HepG2 (cell line): ENCODE data around the gene ZFP36L2. TPM values are rescaled to one million over a fixed set of nuclear protein-coding genes. Genes with fewer than 3 reads are reported as not detected.

Experiments used
- CENPX ChIP-seq: sonication (generic); formaldehyde crosslinking; IDR thresholded peaks from 2 replicates; pipeline ENCODE4 v1.9.0; 2021; ENCODE audit warnings: mild to moderate bottlenecking, missing genetic modification reagents, moderate library complexity
- DPF2 ChIP-seq: sonication (generic); formaldehyde crosslinking; IDR thresholded peaks from 2 replicates; pipeline ENCODE4 v1.4.0; 2020; ENCODE audit warnings: mild to moderate bottlenecking, low read depth, missing genetic modification reagents, borderline replicate concordance
- ETV6 ChIP-seq: sonication (generic); formaldehyde crosslinking; conservative IDR thresholded peaks from 2 replicates; pipeline ENCODE4 v1.4.0; 2020; ENCODE audit warnings: missing genetic modification reagents
- FOXC1 ChIP-seq: sonication (generic); formaldehyde crosslinking; IDR thresholded peaks from 2 replicates; pipeline ENCODE4 v1.8.0; 2022; ENCODE audit warnings: mild to moderate bottlenecking, missing genetic modification reagents, borderline replicate concordance
- HNF1B ChIP-seq: sonication (generic); formaldehyde crosslinking; IDR thresholded peaks from 2 replicates; pipeline ENCODE4 v1.5.1; 2020; ENCODE audit warnings: mild to moderate bottlenecking, moderate library complexity, missing genetic modification reagents
- IKZF4 ChIP-seq: sonication (generic); formaldehyde crosslinking; IDR thresholded peaks from 2 replicates; pipeline ENCODE4 v1.5.1; 2020; ENCODE audit warnings: borderline replicate concordance, mild to moderate bottlenecking, low read depth, missing genetic modification reagents; ENCODE audit errors: not compliant biosample characterization
- MAX ChIP-seq: IDR thresholded peaks from 2 replicates; pipeline ENCODE4 v1.6.1; 2012; ENCODE audit warnings: inconsistent platforms
- SP5 ChIP-seq: IDR thresholded peaks from 2 replicates; pipeline ENCODE4 v1.6.1; 2016; ENCODE audit warnings: low read depth, borderline replicate concordance
- TFDP1 ChIP-seq: IDR thresholded peaks from 2 replicates; pipeline ENCODE4 v1.6.1; 2016; ENCODE audit warnings: missing compliant biosample characterization, missing genetic modification reagents, borderline replicate concordance
- TFDP2 ChIP-seq: sonication (generic); formaldehyde crosslinking; IDR thresholded peaks from 2 replicates; pipeline ENCODE4 v1.4.0; 2020; ENCODE audit warnings: missing genetic modification reagents
- YEATS2 ChIP-seq: sonication (generic); formaldehyde crosslinking; IDR thresholded peaks from 2 replicates; pipeline ENCODE4 v1.4.0; 2020; ENCODE audit warnings: missing genetic modification reagents, borderline replicate concordance
- ZFP36L1 ChIP-seq: sonication (generic); formaldehyde crosslinking; IDR thresholded peaks from 2 replicates; pipeline ENCODE4 v1.8.0; 2022; ENCODE audit warnings: mild to moderate bottlenecking, missing genetic modification reagents, moderate library complexity
- ZKSCAN8 ChIP-seq: IDR thresholded peaks from 2 replicates; pipeline ENCODE4 v1.6.1; 2016; ENCODE audit warnings: borderline replicate concordance, missing genetic modification reagents, missing compliant biosample characterization
- ZNF3 ChIP-seq: IDR thresholded peaks from 2 replicates; pipeline ENCODE4 v1.7.0; 2017; ENCODE audit warnings: inconsistent platforms
- ZNF607 ChIP-seq: sonication (generic); formaldehyde crosslinking; IDR thresholded peaks from 2 replicates; pipeline ENCODE4 v1.5.1; 2020; ENCODE audit warnings: missing genetic modification reagents, mild to moderate bottlenecking, borderline replicate concordance
- ZNF710 ChIP-seq: sonication (generic); formaldehyde crosslinking; IDR thresholded peaks from 2 replicates; pipeline ENCODE4 v1.5.0; 2020; ENCODE audit warnings: mild to moderate bottlenecking, missing genetic modification reagents, borderline replicate concordance
- ZNF768 ChIP-seq: sonication (generic); formaldehyde crosslinking; IDR thresholded peaks from 2 replicates; pipeline ENCODE4 v1.4.0; 2020; ENCODE audit warnings: missing genetic modification reagents
- ZXDC ChIP-seq: sonication (generic); formaldehyde crosslinking; IDR thresholded peaks from 2 replicates; pipeline ENCODE4 v1.5.0; 2020; ENCODE audit warnings: mild to moderate bottlenecking, missing genetic modification reagents
- polyA plus RNA-seq, 8 experiments: library from polyadenylated mRNA; depleted of rRNA in 3 of 8; stranded (reverse) in 7 of 8; unstranded in 1 of 8; fragments of >200 nt; fragmentation: Illumina TruSeq in 4 of 8; extraction: Trizol in 4 of 8; gene quantifications; 2 replicates each; pipeline versions ENCODE4 v1.2.1 to v1.2.3, GENCODE V29; 2011 to 2016; ENCODE audit warnings: low read depth in 4 of 8, missing spikeins in 1 of 8, mixed read lengths in 1 of 8; ENCODE audit not compliant: insufficient read depth in 1 of 8
- total RNA-seq, 5 experiments: library from RNA; depleted of rRNA; stranded (reverse); fragments of >200 nt; fragmentation: Illumina TruSeq; extraction: Trizol; gene quantifications; 2 replicates each; pipeline ENCODE4 v1.2.3, GENCODE V29; 2016; ENCODE audit warnings: low read depth in 1 of 5

ZFP36L2 gene
- total and polyA plus RNA-seq, 2 of the 13 experiments (the other 11 are each of a cell fraction or from before 2014, with no cell fraction given), result 11.2 to 21.8 TPM

GRCh38 chr2:43199492-43200488 is 26.6 kb downstream of the ZFP36L2 start (continued):
- TF ChIP-seq MAX (peak; percentile 72), CENPX (CRISPR knock-in tag) (no peak), ZKSCAN8 (CRISPR knock-in tag) (peak; percentile 90; the same call in 1 of the 2 replicates), SP5 (CRISPR knock-in tag) (peak; percentile 68; the same call in 1 of the 2 replicates), ZNF710 (CRISPR knock-in tag) (0 out of 2 replicates have a peak, but pooled peaks have one; percentile 30), YEATS2 (CRISPR knock-in tag) (peak; percentile 68; the same call in 1 of the 2 replicates), ZFP36L1 (CRISPR knock-in tag) (no peak), HNF1B (peak; percentile 79), ZXDC (CRISPR knock-in tag) (peak; percentile 81), ZNF768 (CRISPR knock-in tag) (peak; percentile 64; the same call in 1 of the 2 replicates), DPF2 (CRISPR knock-in tag) (peak; percentile 52), IKZF4 (CRISPR knock-in tag) (peak; percentile 52), ZNF3 (CRISPR knock-in tag) (no peak), FOXC1 (CRISPR knock-in tag) (no peak), ZNF607 (CRISPR knock-in tag) (peak; percentile 40; the same call in 1 of the 2 replicates), ETV6 (peak; percentile 57; the same call in 1 of the 2 replicates), TFDP2 (CRISPR knock-in tag) (0 out of 2 replicates have a peak, but pooled peaks have one; percentile 32), TFDP1 (peak; percentile 49; the same call in 1 of the 2 replicates)
